ENCODE results near the gene KCNN3. TPM values are rescaled to one million over a fixed set of nuclear protein-coding genes. Genes with fewer than 3 reads are reported as not detected.

KCNN3 gene
- total RNA-seq, 5 donors from 2014 or later (not counting 1 experiment from before 2014, with no cell fraction given), result 0.03 to 0.23 (median 0.18) TPM

DNA sequence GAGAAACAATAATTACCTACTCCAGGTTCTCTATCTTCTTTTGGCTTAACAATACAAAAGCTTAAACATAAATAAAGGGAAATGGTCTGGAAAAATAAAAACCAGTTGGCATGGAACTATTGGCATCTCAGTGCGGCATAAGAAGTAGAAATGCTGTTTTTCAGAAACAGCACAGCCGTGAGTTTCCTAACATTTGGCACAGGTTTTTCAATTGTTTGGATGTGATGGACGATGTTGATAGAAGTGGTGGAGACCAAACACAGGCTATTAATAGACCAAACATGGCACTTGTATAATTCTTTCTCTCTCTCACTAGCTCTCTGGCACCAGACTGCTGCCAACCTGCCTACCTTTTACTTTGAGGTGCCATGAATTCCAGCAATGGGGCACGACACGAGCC is 36.2 kb downstream of the KCNN3 start:
- H3K4me1 ChIP-seq (ENCODE audit: control insufficient read depth in 1 of 2, extremely low read depth in 1 of 2, insufficient read depth in 2 of 2, low read length in 2 of 2), result no peaks in the 10 kb centered on the region
- Mint-ChIP-seq H3K9me3 (no peaks in the 10 kb centered on the region), H3K27me3 (peaks cover 0 to 10% of the 10 kb centered on the region in 2 donors), H3K4me1 (no peaks in the 10 kb centered on the region), H3K36me3 (no peaks in the 10 kb centered on the region), H3K4me3 (no peak overlapping the region), H3K27ac (no peak overlapping the region)
- H3K27ac ChIP-seq (ENCODE audit: low read length), result no peak overlapping the region
- ChIA-PET POLR2A (no interaction called here), CTCF (no interaction called here)
- DNase-seq (no peak), ATAC-seq (replicated peaks in 1 of 4) (no peak)
- no peak overlapping the region for H3K4me3 ChIP-seq (ENCODE audit: control insufficient read depth in 1 of 2, extremely low read depth in 1 of 2, low read length in 1 of 2)
- H3K9me3 ChIP-seq, result no peaks in the 10 kb centered on the region
- 80% methylated on average over 4 of the region's 5 CpGs for WGBS (ENCODE audit: insufficient coverage)
- no peaks in the 10 kb centered on the region for H3K36me3 ChIP-seq (ENCODE audit: control insufficient read depth in 2 of 2, extremely low read depth in 1 of 2, insufficient read depth in 1 of 2, low read length in 1 of 2)
- peaks cover 0 to 44% of the 10 kb centered on the region in 2 experiments for H3K27me3 ChIP-seq (replicated peaks in 1 of 2; ENCODE audit: control insufficient read depth in 2 of 2, extremely low read depth in 1 of 2, insufficient read depth in 2 of 2, low read length in 1 of 2)

GRCh38 chr1:154833209-154833608 is 36.9 kb downstream of the KCNN3 start:
- Mint-ChIP-seq H3K4me1 (no peaks in the 10 kb centered on the region), H3K27me3 (peaks cover 0 to 10% of the 10 kb centered on the region in 2 donors), H3K9me3 (no peaks in the 10 kb centered on the region), H3K27ac (no peak overlapping the region), H3K4me3 (no peak overlapping the region), H3K36me3 (no peaks in the 10 kb centered on the region)
- DNase-seq (no peak), ATAC-seq (replicated peaks in 1 of 4) (no peak)
- ChIA-PET CTCF (no interaction called here), POLR2A (no interaction called here)
- WGBS (ENCODE audit: insufficient coverage), result 84% methylated on average over 9 of the region's 9 CpGs
- Histone ChIP-seq H3K27me3 (replicated peaks in 1 of 2; ENCODE audit: control insufficient read depth in 2 of 2, extremely low read depth in 1 of 2, insufficient read depth in 2 of 2, low read length in 1 of 2) (peaks cover 0 to 41% of the 10 kb centered on the region in 2 experiments), H3K4me1 (ENCODE audit: control insufficient read depth in 1 of 2, extremely low read depth in 1 of 2, insufficient read depth in 2 of 2, low read length in 2 of 2) (no peaks in the 10 kb centered on the region), H3K36me3 (ENCODE audit: control insufficient read depth in 2 of 2, extremely low read depth in 1 of 2, insufficient read depth in 1 of 2, low read length in 1 of 2) (no peaks in the 10 kb centered on the region), H3K4me3 (ENCODE audit: control insufficient read depth in 1 of 2, extremely low read depth in 1 of 2, low read length in 1 of 2) (no peak overlapping the region), H3K9me3 (no peaks in the 10 kb centered on the region), H3K27ac (ENCODE audit: low read length) (no peak overlapping the region)

DNA sequence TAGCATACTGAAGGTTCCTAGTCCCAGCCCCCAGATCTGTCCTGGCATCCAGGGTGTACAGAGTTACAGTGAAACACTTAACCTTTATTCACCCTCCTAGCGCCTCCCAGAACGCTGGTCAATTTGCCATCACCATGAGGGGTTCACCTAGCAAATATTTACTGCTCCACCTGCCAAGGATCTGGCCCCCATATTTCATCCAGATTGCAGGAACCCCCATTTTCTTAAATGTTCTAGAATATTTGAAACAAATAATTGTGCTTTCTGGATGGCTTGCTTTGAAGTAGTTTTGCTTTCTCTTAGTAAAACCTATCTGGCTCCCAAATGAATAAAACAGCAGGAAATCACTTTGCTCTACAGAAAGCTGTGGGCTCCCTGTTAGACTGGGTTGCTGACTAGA is 37.7 kb downstream of the KCNN3 start:
- no peaks in the 10 kb centered on the region for H3K36me3 Mint-ChIP-seq
- no peak overlapping the region for H3K27ac ChIP-seq (ENCODE audit: low read length)
- H3K27ac Mint-ChIP-seq, result no peak overlapping the region
- peaks cover 0 to 8% of the 10 kb centered on the region in 2 donors for H3K27me3 Mint-ChIP-seq
- no peak for DNase-seq
- H3K4me3 Mint-ChIP-seq, result no peak overlapping the region
- no peaks in the 10 kb centered on the region for H3K36me3 ChIP-seq (ENCODE audit: control insufficient read depth in 2 of 2, extremely low read depth in 1 of 2, insufficient read depth in 1 of 2, low read length in 1 of 2)
- 80% methylated on average over 1 of the region's 2 CpGs for WGBS (ENCODE audit: insufficient coverage)
- ChIA-PET CTCF (no interaction called here), POLR2A (no interaction called here)
- H3K4me3 ChIP-seq (ENCODE audit: control insufficient read depth in 1 of 2, extremely low read depth in 1 of 2, low read length in 1 of 2), result no peak overlapping the region
- H3K4me1 ChIP-seq (ENCODE audit: control insufficient read depth in 1 of 2, extremely low read depth in 1 of 2, insufficient read depth in 2 of 2, low read length in 2 of 2), result no peaks in the 10 kb centered on the region
- no peaks in the 10 kb centered on the region for H3K4me1 Mint-ChIP-seq
- no peaks in the 10 kb centered on the region for H3K9me3 ChIP-seq
- H3K9me3 Mint-ChIP-seq, result no peaks in the 10 kb centered on the region
- H3K27me3 ChIP-seq (replicated peaks in 1 of 2; ENCODE audit: control insufficient read depth in 2 of 2, extremely low read depth in 1 of 2, insufficient read depth in 2 of 2, low read length in 1 of 2), result peaks cover 0 to 33% of the 10 kb centered on the region in 2 experiments
- ATAC-seq (replicated peaks in 1 of 4), result no peak

GRCh38 chr1:154831462-154831861 is 38.6 kb downstream of the KCNN3 start:
- Mint-ChIP-seq H3K9me3 (no peaks in the 10 kb centered on the region), H3K36me3 (no peaks in the 10 kb centered on the region), H3K4me3 (no peak overlapping the region), H3K4me1 (no peaks in the 10 kb centered on the region), H3K27me3 (peaks cover 0 to 4% of the 10 kb centered on the region in 2 donors), H3K27ac (no peak overlapping the region)
- Histone ChIP-seq H3K27me3 (replicated peaks in 1 of 2; ENCODE audit: control insufficient read depth in 2 of 2, extremely low read depth in 1 of 2, insufficient read depth in 2 of 2, low read length in 1 of 2) (peaks cover 0 to 27% of the 10 kb centered on the region in 2 experiments), H3K4me1 (ENCODE audit: control insufficient read depth in 1 of 2, extremely low read depth in 1 of 2, insufficient read depth in 2 of 2, low read length in 2 of 2) (no peaks in the 10 kb centered on the region), H3K9me3 (no peaks in the 10 kb centered on the region), H3K36me3 (ENCODE audit: control insufficient read depth in 2 of 2, extremely low read depth in 1 of 2, insufficient read depth in 1 of 2, low read length in 1 of 2) (no peaks in the 10 kb centered on the region), H3K27ac (ENCODE audit: low read length) (no peak overlapping the region), H3K4me3 (ENCODE audit: control insufficient read depth in 1 of 2, extremely low read depth in 1 of 2, low read length in 1 of 2) (no peak overlapping the region)
- no peak for DNase-seq
- WGBS (ENCODE audit: insufficient coverage), result 93% methylated on average over 2 of the region's 2 CpGs
- ChIA-PET POLR2A (no interaction called here), CTCF (no interaction called here)
- no peak for ATAC-seq (replicated peaks in 1 of 4)

- no peak overlapping the region for H3K4me3 ChIP-seq (ENCODE audit: control insufficient read depth in 1 of 2, extremely low read depth in 1 of 2, low read length in 1 of 2)
- CTCF ChIA-PET, result interaction anchor here (0.8 to 1.2 kb wide), 2 partner anchors 10 to 141 kb away, joined by 3 read pairs; no protein-coding TSS in a partner anchor
Observed at GRCh38 chr1:154829062-154829461, 41.0 kb downstream of the KCNN3 start.

DNA sequence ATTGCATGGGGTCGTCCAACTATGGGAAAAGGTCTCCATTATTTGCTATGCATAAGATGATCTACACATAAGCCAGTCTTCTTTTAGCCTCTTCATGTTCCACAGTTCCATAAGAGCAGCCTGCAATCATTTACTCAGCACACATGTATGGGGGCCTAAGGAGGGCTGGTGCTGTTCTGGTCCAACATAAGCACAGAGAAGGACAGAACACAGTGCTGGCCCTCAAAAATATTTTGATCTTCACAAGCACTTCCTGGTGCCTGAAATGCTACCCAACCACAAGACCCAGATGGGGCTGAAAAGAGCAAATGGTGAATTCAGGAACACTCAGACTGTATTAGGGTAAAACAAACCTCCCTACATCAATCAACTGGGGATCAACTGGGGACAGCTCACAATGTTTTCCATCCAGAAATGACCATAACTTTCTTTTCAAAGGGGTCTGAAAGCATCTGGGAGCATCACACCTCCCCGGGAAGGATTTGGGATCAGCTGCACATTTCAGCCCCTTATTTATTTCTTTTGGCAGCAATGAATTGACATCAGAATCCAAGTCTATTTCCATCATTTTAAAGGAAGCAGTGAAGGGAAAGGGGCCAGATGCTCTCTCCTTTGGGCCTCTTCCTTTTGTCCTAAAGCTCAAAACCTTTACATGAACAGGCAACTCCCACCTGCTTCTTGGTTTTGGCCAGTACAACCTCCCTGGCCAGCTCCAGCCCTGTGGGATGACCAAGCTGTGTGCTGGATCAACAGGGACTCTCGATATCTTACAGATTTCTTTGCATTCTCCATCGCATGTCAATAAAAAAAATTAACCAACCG is 45.7 kb downstream of the KCNN3 start:
- Mint-ChIP-seq H3K27ac (no peak overlapping the region), H3K4me3 (no peak overlapping the region), H3K9me3 (no peaks in the 10 kb centered on the region), H3K4me1 (peaks cover 0 to 1% (median 0%) of the 10 kb centered on the region in 3 donors), H3K36me3 (no peaks in the 10 kb centered on the region), H3K27me3 (no peaks in the 10 kb centered on the region)
- peaks cover 0 to 7% of the 10 kb centered on the region in 2 experiments for H3K27me3 ChIP-seq (replicated peaks in 1 of 2; ENCODE audit: control insufficient read depth in 2 of 2, extremely low read depth in 1 of 2, insufficient read depth in 2 of 2, low read length in 1 of 2)
- DNase-seq (no peak), ATAC-seq (replicated peaks in 1 of 4) (no peak)
- POLR2A ChIA-PET, result interaction anchor here in 1 of 2 donors (0.8 kb wide), 1 partner anchor 12 kb away, joined by 7 read pairs; no protein-coding TSS in a partner anchor
- CTCF ChIA-PET, result no interaction called here
- peaks cover 0 to 13% of the 10 kb centered on the region in 2 experiments for H3K4me1 ChIP-seq (ENCODE audit: control insufficient read depth in 1 of 2, extremely low read depth in 1 of 2, insufficient read depth in 2 of 2, low read length in 2 of 2)
- no peak overlapping the region for H3K27ac ChIP-seq (ENCODE audit: low read length)
- WGBS (ENCODE audit: insufficient coverage), result no CpG with 5 or more reads among the region's 5 CpGs
- no peak overlapping the region for H3K4me3 ChIP-seq (ENCODE audit: control insufficient read depth in 1 of 2, extremely low read depth in 1 of 2, low read length in 1 of 2)
- no peaks in the 10 kb centered on the region for H3K9me3 ChIP-seq
- no peaks in the 10 kb centered on the region for H3K36me3 ChIP-seq (ENCODE audit: control insufficient read depth in 2 of 2, extremely low read depth in 1 of 2, insufficient read depth in 1 of 2, low read length in 1 of 2)

More at GRCh38 chr1:154829062-154829461, 41.0 kb downstream of the KCNN3 start:
- DNase-seq (no peak), ATAC-seq (replicated peaks in 1 of 4) (no peak)
- no peaks in the 10 kb centered on the region for H3K9me3 Mint-ChIP-seq
- Histone ChIP-seq H3K4me1 (ENCODE audit: control insufficient read depth in 1 of 2, extremely low read depth in 1 of 2, insufficient read depth in 2 of 2, low read length in 2 of 2) (no peaks in the 10 kb centered on the region), H3K36me3 (ENCODE audit: control insufficient read depth in 2 of 2, extremely low read depth in 1 of 2, insufficient read depth in 1 of 2, low read length in 1 of 2) (no peaks in the 10 kb centered on the region), H3K27me3 (replicated peaks in 1 of 2; ENCODE audit: control insufficient read depth in 2 of 2, extremely low read depth in 1 of 2, insufficient read depth in 2 of 2, low read length in 1 of 2) (peaks cover 0 to 13% of the 10 kb centered on the region in 2 experiments), H3K27ac (ENCODE audit: low read length) (no peak overlapping the region), H3K9me3 (no peaks in the 10 kb centered on the region)
- POLR2A ChIA-PET, result no interaction called here
- H3K4me1 Mint-ChIP-seq, result no peaks in the 10 kb centered on the region
- no peak overlapping the region for H3K27ac Mint-ChIP-seq
- H3K27me3 Mint-ChIP-seq, result peaks cover 0 to 1% of the 10 kb centered on the region in 2 donors
- no peaks in the 10 kb centered on the region for H3K36me3 Mint-ChIP-seq
- no peak overlapping the region for H3K4me3 Mint-ChIP-seq
- WGBS (ENCODE audit: insufficient coverage), result 83% methylated on average over 1 of the region's 5 CpGs
